ENCODE results near the gene CABP1. TPM values are rescaled to one million over a fixed set of nuclear protein-coding genes. Genes with fewer than 3 reads are reported as not detected.

The CABP1 gene
- total RNA-seq: under 1 TPM in 1 of 6 experiments, not detected in 5; 0.26 TPM
- long read RNA-seq: 0 reads

- intact Hi-C loops (cut with DNase I): loop anchor here in 1 of 2 donors (10.0 kb wide), 2 partner anchors 75 to 355 kb away; partner anchors contain the start of gene UNC119B
- no peaks in the 10 kb centered on the region for H3K9me3 ChIP-seq
- H3K4me1 ChIP-seq: peaks cover 0 to 9% (median 0%) of the 10 kb centered on the region in 4 donors
- no peak within 1 kb of the TSS for H3K27ac ChIP-seq
- 45% methylated on average over 4 of the region's 56 CpGs for WGBS (ENCODE audit: insufficient coverage, low coverage, low lambda C conversion rate, missing lambda C conversion rate)
- no peaks in the 10 kb centered on the region for H3K36me3 ChIP-seq
- H3K4me3 ChIP-seq: peak within 1 kb of the TSS; percentile 30 to 39 (median 32)
- ATAC-seq: peak; percentile 49 to 73 (median 69)
- TF ChIP-seq POLR2A (IDR thresholded peaks at IDR 0.05) (no peak), CTCF (IDR thresholded peaks at IDR 0.05) (peak; percentile 8 to 35 (median 27))
- peak in 1 of 3 donors; percentile 42 for DNase-seq
- peaks cover 0 to 28% of the 10 kb centered on the region in 2 donors for H3K27me3 ChIP-seq
Observed at GRCh38 chr12:120639771-120640721, at the start of gene CABP1. Gene CABP1 (plus strand): TSS chr12:120640626. CDS start chr12:120640686, 60 bp downstream.

- no peaks in the 10 kb centered on the region for H3K9me3 ChIP-seq
- TF ChIP-seq POLR2A (IDR thresholded peaks at IDR 0.05) (no peak), CTCF (IDR thresholded peaks at IDR 0.05) (no peak)
- H3K4me3 ChIP-seq: no peak overlapping the region
- no peaks in the 10 kb centered on the region for H3K27me3 ChIP-seq
- WGBS (ENCODE audit: insufficient coverage, low coverage, low lambda C conversion rate, missing lambda C conversion rate): 70% methylated on average over 4 of the region's 6 CpGs
- no peaks in the 10 kb centered on the region for H3K4me1 ChIP-seq
- H3K36me3 ChIP-seq: no peaks in the 10 kb centered on the region
- intact Hi-C loops (cut with DNase I): no loop called here
- ATAC-seq: peak in 3 of 4 donors; percentile 31 to 67 (median 45)
- no peak for DNase-seq
- no peak overlapping the region for H3K27ac ChIP-seq
Observed at GRCh38 chr12:120590741-120591407, 49.6 kb upstream of the CABP1 start.

- intact Hi-C loops (cut with DNase I): no loop called here
- H3K27me3 ChIP-seq: no peaks in the 10 kb centered on the region
- ATAC-seq: no peak
- TF ChIP-seq POLR2A (IDR thresholded peaks at IDR 0.05): no peak
- no peak for TF ChIP-seq CTCF (IDR thresholded peaks at IDR 0.05)
- no peaks in the 10 kb centered on the region for H3K4me1 ChIP-seq
- H3K4me3 ChIP-seq: no peak overlapping the region
- no peaks in the 10 kb centered on the region for H3K36me3 ChIP-seq
- no peaks in the 10 kb centered on the region for H3K9me3 ChIP-seq
- H3K27ac ChIP-seq: no peak overlapping the region
- WGBS (ENCODE audit: insufficient coverage, low coverage, low lambda C conversion rate, missing lambda C conversion rate): 80% methylated on average over 4 of the region's 8 CpGs
- DNase-seq: no peak
Observed at GRCh38 chr12:120592121-120593049, 48.0 kb upstream of the CABP1 start.

- no peak overlapping the region for H3K27ac ChIP-seq
- H3K4me1 ChIP-seq: no peaks in the 10 kb centered on the region
- DNase-seq (no peak), ATAC-seq (no peak)
- H3K36me3 ChIP-seq: no peaks in the 10 kb centered on the region
- TF ChIP-seq CTCF (IDR thresholded peaks at IDR 0.05) (no peak), POLR2A (IDR thresholded peaks at IDR 0.05) (no peak)
- intact Hi-C loops (cut with DNase I): no loop called here
- no peaks in the 10 kb centered on the region for H3K27me3 ChIP-seq
- H3K9me3 ChIP-seq: no peaks in the 10 kb centered on the region
- H3K4me3 ChIP-seq: no peak overlapping the region
- WGBS (ENCODE audit: insufficient coverage, low coverage, low lambda C conversion rate, missing lambda C conversion rate): 90% methylated on average over 1 of the region's 3 CpGs
Observed at GRCh38 chr12:120596901-120597300, 43.5 kb upstream of the CABP1 start.
